Pancreas (tissue), 10 donors: ENCODE results near the gene MAGEE1. TPM values are rescaled to one million over a fixed set of nuclear protein-coding genes. Genes with fewer than 3 reads are reported as not detected.

Source experiments
- ATAC-seq, 4 donors: fragments of 200-7000 bp; cut with Tn5 transposase; one replicate each; pipeline versions ENCODE4 v1.8.0 to v1.9.1; 2020; ENCODE audit warnings: mild to moderate bottlenecking in 4 of 4, moderate library complexity in 4 of 4
- DNase-seq, 6 donors: peaks; one replicate each; pipeline ENCODE4 v3.0.0-alpha.2; 2020
- FAIRE-seq: peaks from 2 replicates; lab custom pipeline; 2012; peaks lifted over from hg19 to GRCh38; lab: Jason Lieb, UNC
- H3K27ac ChIP-seq, 4 donors: fragments of 200-600 bp; sonication (generic); 1 replicate in 3 of 4; 2 replicates in 1 of 4; pipeline versions ENCODE4 v1.5.0 to v1.8.0; 2020
- H3K27me3 ChIP-seq, 4 donors: fragments of 200-600 bp; one replicate each; pipeline ENCODE4 v1.8.0; 2021
- H3K36me3 ChIP-seq, 3 donors: fragments of 200-600 bp; sonication (generic) in 1 of 3; one replicate each; pipeline versions ENCODE4 v1.5.0 to v1.8.0; 2020 to 2021
- H3K4me1 ChIP-seq, 3 donors: fragments of 200-600 bp; one replicate each; pipeline ENCODE4 v1.8.0; 2021
- H3K4me3 ChIP-seq, 4 donors: fragments of 200-600 bp; sonication (generic) in 2 of 4; one replicate each; pipeline versions ENCODE4 v1.5.0 to v1.8.0; 2020 to 2021
- H3K9me3 ChIP-seq, 4 donors: fragments of 200-600 bp; one replicate each; pipeline ENCODE4 v1.8.0; 2021
- CTCF ChIP-seq, 4 donors: fragments of 200-600 bp; sonication (generic) in 3 of 4; IDR thresholded peaks; one replicate each; pipeline versions ENCODE4 v1.5.0 to v1.8.0; 2021; ENCODE audit warnings: antibody characterized with exemption in 4 of 4
- WGBS, 2 donors: extraction: QIAGEN DNeasy Blood & Tissue Kit; methylation state at CpG; one replicate each; pipeline ENCODE4 v1.1.7; 2013; 5-methylcytosine and 5-hydroxymethylcytosine counted together
- intact Hi-C, 3 donors: fragments of 100-400 bp; cut with DNase I; formaldehyde crosslinking; loops; one replicate each; pipeline versions ENCODE4 v1.11.1 to v1.14.2; 2022
- polyA plus RNA-seq, 2 donors: library from polyadenylated mRNA; stranded (reverse); fragments of 200-250 nt; gene quantifications; one replicate each; pipeline ENCODE4 v1.2.3, GENCODE V29; 2013
- total RNA-seq, 6 donors: library from RNA; stranded (reverse); fragmentation: NEBNext Ultra II Directional in 4 of 6; extraction: Animal tissue kit (Norgen Biotek cat#: 25700) in 4 of 6; gene quantifications; one replicate each; pipeline versions ENCODE4 v1.2.1 to v1.2.4, GENCODE V29; 2021 to 2023
- donor health status: healthy with polysubstance abuse.
- donor health status: DM: no; HTN: no; CAD: no; lungs with moderate emphysema.
- donor health status: DM: no; HTN: no; CAD: no.
- donor health status: control.
- donor health status: control.
- donor health status: Bipolar disorder and iron deficiency.
- donor health status: DM: yes; HTN: yes; CAD: no.
- donor health status: DM: no; HTN: no; CAD: no.
- donor health status: DM: no; HTN: no; CAD: no.
- donor health status: DM: yes; HTN: yes; CAD: no.

The MAGEE1 gene
- 1 to 10 TPM; 1.5 to 2.8 (median 2.0) TPM for total RNA-seq
- 1 to 10 TPM; 1.4 to 3.0 TPM for polyA plus RNA-seq

GRCh38 chrX:76427560-76428242 is at the start of gene MAGEE1:
Gene MAGEE1 (plus strand): TSS chrX:76427710. CDS start chrX:76427931, 221 bp downstream.
- FAIRE-seq, result peak; percentile 53
- TF ChIP-seq CTCF (IDR thresholded peaks at IDR 0.05), result no peak

GRCh38 chrX:76398970-76399369 is 28.5 kb upstream of the MAGEE1 start:
- Histone ChIP-seq H3K4me1 (no peaks in the 10 kb centered on the region), H3K9me3 (no peaks in the 10 kb centered on the region), H3K36me3 (no peaks in the 10 kb centered on the region), H3K27ac (no peak overlapping the region), H3K27me3 (peaks cover 0 to 18% (median 0%) of the 10 kb centered on the region in 4 donors), H3K4me3 (no peak overlapping the region)
- FAIRE-seq, result no peak
- intact Hi-C loops, result no loop called here
- DNase-seq, result no peak
- ATAC-seq, result no peak
- TF ChIP-seq CTCF (IDR thresholded peaks at IDR 0.05), result no peak

More at GRCh38 chrX:76427560-76428242, at the start of gene MAGEE1:
- Histone ChIP-seq H3K27ac (peak within 1 kb of the TSS in 2 of 4 donors; percentile 10 to 48), H3K36me3 (no peaks in the 10 kb centered on the region), H3K27me3 (no peaks in the 10 kb centered on the region), H3K4me3 (peak within 1 kb of the TSS; percentile 43 to 59 (median 48)), H3K4me1 (no peaks in the 10 kb centered on the region), H3K9me3 (no peaks in the 10 kb centered on the region)
- peak; percentile 92 to 96 (median 95) for ATAC-seq
- DNase-seq, result peak; percentile 65 to 88 (median 78)
- 1 to 37% methylated on average over 42 of the region's 42 CpGs for WGBS, 2 donors
- intact Hi-C loops, result no loop called here

- FAIRE-seq, result no peak
- no peak overlapping the region for H3K4me3 ChIP-seq
- H3K36me3 ChIP-seq, result no peaks in the 10 kb centered on the region
- no peak for ATAC-seq
- DNase-seq, result no peak
- H3K4me1 ChIP-seq, result no peaks in the 10 kb centered on the region
- WGBS, 2 donors, result 47 to 74% methylated on average over 2 of the region's 2 CpGs
- H3K27me3 ChIP-seq, result peaks cover 0 to 4% (median 0%) of the 10 kb centered on the region in 4 donors
- no peaks in the 10 kb centered on the region for H3K9me3 ChIP-seq
- intact Hi-C loops, result no loop called here
- H3K27ac ChIP-seq, result no peak overlapping the region
- no peak for TF ChIP-seq CTCF (IDR thresholded peaks at IDR 0.05)
Observed at GRCh38 chrX:76407795-76408194, 19.7 kb upstream of the MAGEE1 start.

GRCh38 chrX:76420237-76420636 is 7.3 kb upstream of the MAGEE1 start:
- Histone ChIP-seq H3K27ac (no peak overlapping the region), H3K9me3 (no peaks in the 10 kb centered on the region), H3K4me3 (no peak overlapping the region), H3K4me1 (no peaks in the 10 kb centered on the region), H3K36me3 (no peaks in the 10 kb centered on the region), H3K27me3 (no peaks in the 10 kb centered on the region)
- 70 to 90% methylated on average over 1 of the region's 1 CpG for WGBS, 2 donors
- FAIRE-seq (no peak), DNase-seq (no peak), ATAC-seq (no peak)
- no peak for TF ChIP-seq CTCF (IDR thresholded peaks at IDR 0.05)
- intact Hi-C loops, result no loop called here
